ENCODE results near the gene AREL1.

The AREL1 gene

DNA sequence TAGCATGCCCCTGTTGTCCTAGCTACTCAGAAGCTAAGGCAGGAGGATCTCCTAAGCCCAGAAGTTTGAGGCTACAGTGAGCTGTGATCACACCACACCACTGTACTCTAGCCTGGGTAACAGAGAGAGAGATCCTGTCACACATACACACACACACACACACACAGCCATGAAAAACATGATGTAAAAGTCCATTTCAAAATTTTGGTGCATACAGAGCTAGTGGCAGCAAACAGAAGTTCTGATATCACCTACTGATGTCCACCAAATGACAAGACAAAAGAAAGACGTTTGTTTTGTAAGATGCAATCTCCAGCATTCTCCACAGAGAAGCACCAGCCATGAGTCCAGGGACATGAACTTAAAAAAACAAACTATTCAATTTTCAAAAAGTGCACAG is 15.9 kb downstream of the AREL1 start:
- DNase-seq: no peak

DNA sequence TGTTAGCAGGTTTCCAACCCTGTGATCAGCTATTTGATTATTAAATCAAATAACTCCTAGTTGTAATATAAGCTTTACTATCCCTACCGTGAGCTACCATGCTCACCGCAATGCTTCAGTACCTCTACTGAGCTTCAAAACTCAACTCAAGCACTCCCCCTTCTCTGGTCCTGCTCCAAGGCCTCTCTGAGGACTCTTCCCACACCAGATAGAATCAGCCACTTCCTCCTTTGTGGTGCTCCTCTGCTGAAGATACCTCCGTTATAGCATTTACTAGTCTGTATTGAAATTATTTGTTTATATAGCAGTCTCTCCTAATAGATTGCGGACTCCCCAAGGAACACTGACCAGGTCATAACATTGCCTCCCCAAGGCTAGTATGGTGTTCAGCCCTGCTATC is 17.5 kb downstream of the AREL1 start:
- DNase-seq: no peak

DNA sequence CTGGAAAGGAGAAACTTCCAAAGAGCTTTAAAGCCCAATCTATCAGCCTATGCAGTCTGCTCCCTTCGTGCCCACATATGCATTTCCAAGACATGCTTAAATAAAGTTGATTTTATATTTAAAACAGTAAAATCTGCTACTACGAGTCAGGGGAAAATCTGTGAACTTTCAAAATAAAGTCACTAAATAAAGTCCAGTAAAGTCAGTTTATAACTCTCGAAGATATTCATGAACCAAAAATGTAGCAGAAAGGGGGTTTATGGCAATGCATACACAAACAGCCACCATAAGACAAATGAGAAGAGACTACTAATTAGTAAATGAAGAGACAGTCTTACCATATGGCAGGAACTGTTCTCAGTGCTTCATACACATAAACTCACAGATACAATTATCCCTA is 19.7 kb downstream of the AREL1 start:
- DNase-seq: no peak

DNA sequence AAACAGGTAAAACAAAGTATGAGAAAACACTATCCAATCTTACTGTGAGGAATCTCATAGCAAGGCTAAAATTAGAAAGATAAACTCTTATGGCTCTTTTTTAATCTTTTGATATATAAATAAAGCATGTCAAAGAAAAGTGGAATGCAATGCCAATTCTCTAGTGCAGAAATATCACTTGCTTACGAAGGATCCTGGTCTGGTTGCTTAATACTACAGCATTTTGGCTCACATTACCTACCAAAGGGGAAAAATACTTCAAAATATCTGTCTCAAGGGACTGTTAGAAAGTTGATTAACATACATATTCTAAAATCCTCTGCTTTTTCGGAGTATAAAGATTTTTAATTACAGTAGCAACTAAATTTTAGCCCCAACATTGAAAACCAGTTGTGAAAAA is 21.4 kb downstream of the AREL1 start:
- DNase-seq: no peak

DNA sequence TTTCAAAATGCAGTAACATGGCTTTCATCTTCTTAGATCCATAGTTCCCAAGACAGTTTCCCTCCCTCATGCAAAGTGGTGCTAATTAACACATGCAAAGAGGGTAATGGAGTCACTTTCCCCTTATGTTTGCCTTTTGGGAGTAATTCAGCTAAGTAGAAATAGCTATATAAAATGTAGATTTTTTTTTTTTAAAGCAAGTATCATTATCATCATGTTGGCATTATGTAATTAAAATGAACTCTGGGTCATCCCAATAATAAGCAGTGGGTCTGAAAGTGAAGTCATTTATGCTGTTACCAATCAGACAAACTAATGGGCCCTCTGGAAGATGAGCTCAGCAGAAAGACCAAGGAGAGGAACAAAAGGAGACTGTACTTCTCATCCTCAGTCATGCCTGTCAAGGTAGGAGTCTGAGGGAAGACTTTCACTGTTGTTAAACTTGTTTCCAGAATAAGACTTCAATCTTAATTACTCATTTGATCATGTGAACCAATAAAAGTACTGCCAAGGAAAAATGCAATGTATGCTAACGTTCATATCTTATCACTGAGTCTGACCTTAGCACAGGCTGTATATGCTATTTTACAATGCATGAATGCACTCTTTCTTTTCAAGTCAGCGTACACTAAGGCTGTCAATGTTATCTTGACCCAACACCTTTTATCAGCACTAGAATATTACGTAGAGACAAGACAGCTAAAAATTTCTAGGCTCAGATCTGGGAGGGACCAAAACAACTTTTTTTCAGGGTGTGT is 26.8 kb downstream of the AREL1 start:
- no peak for DNase-seq

DNA sequence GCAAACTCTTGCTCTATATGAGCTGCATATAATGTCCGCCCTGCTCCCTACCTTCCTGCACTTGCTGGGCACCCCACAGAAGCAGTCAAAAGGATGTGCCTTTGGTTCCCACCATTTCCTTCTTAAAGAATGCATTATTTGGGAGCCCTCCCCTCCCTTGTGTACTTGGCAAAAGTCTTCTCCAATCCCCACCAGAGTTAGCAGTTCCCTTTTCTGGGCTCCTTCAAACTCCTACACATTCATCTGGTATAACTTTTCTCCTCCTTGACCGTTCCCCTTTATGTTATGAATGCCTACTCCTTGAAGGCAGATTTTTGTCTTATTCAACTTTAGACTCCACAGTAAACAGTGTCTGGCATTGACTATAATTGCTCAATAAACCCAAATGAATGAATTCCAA is 27.8 kb downstream of the AREL1 start:
- DNase-seq: no peak

DNA sequence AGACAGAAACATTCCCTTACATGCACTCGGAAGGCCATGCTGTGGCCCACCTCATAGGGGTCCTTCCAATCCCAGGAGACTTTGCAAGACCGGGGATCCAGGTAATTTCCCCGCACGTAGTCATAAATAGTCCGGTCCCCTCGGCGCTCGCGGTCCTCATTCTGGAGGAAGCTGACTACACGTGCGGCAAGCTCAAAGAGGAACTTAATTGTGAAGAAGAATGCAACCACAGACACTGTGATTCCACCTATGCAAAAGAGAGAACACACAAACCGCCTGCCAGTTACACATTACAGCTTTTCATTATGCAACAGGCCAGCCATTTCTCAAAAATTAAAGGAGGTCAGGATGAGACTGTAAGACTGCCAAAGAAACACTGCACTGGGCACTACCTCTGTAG is 28.4 kb downstream of the AREL1 start:
- no peak for DNase-seq

DNA sequence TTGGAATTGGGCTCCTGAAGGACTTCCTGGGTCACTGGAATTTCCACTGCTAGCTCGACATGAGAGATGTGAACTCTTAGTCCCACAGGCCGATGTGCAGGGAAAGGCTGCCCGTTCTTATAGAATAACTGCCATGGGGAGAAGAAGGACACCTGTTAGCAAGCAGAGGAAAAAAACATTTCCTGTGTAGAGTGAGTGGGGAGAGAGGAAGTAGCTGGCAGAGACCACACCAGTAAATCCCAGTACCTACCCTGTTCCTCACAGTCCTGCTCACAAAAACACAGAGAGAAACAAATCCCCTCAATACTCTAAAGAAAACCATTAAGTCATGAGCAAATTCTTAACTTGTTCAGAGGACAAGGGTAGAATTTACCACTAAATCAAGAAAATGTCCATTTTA is 29.5 kb downstream of the AREL1 start:
- no peak for DNase-seq

DNA sequence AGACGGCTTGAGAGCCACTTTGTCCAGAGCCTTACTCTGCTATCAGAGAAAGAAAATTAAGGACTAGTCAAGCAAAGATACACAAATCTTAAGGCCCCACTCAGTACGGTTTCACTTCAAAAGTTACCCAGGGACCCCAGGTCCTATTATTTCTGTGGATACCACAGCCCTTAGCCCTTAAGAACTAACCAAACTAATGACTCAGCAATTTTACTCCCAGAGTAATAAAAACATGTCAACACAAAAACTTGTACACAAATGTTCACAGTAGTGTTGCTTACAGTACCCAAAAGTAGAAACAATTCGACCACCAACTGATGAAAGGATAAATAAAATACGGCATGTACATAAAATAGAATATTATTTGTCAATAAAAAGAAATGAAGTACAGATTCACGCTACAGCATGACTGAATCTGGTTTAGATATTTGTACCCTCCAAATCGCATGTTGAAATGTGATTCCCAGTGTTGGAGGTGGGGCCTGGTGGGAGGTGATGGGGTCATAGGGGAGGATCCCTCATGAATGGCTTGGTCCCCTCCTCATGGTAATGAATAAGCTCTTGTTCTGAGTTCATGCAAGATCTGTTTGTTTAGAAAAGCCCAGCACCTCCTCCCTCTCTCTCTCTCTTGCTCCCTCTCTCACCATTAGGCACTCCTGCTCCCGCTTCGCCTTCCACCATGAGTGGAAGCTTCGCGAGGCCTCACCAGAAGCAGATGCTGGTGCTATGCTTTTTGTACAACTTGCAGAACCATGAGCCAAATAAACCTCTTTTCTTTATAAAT is 30.5 kb downstream of the AREL1 start:
- DNase-seq: no peak

DNA sequence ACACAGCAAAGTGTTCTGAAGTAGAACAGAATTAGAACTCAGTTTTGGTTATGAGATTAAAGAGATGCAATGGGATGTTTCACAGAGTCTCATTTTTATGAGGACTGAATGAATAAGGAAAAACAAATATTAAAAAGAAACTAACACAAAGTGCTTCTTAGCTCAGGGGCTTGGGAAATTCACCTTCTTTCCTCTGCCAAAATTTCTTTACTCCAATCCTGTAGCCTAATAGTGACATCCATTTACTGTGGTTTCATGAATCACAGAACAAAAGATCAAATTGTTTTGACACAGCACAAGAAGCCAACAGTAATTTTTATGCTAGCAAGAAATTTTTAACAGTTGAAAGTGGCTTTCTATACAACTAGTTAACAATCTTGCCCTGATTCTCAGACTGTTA is 37.7 kb downstream of the AREL1 start:
- no peak for DNase-seq

DNA sequence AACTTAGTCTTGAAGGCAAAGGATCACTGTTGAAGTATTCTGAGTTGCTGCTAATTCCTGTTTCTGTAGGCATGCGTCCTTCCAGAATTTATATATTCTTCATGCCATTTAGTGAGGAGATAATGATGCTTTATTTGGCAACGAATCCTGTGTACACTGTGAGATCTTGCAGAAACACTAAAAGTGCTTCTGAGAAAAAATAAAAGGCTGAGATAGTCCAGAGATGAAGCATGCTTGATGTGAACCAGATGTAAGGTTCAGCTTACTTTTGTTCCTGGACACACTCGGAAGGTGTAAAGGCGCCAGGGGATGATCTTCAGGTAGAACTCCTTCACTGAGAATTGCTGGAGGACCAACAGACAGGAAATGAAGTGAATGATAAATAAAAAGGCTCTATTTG is 39.1 kb downstream of the AREL1 start:
- no peak for DNase-seq

DNA sequence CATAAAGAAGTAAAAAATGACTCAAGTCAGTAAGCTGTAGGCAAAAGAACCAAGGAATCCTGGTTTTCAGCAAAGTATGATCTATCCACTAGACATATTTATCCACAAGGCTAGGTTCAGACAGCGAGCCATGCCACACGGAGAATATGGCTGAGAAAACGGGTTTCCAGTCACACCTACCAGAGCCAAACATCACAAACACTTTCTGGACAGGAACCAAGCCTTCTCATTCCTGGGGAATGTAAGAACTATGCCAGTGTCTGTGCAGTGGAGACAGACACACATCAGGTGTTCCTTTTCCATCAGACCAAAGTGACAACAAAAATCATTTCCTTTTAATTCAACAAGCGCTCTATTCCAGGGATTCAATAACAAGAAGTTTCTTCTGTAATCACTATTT is 41.1 kb downstream of the AREL1 start:
- DNase-seq: no peak

DNA sequence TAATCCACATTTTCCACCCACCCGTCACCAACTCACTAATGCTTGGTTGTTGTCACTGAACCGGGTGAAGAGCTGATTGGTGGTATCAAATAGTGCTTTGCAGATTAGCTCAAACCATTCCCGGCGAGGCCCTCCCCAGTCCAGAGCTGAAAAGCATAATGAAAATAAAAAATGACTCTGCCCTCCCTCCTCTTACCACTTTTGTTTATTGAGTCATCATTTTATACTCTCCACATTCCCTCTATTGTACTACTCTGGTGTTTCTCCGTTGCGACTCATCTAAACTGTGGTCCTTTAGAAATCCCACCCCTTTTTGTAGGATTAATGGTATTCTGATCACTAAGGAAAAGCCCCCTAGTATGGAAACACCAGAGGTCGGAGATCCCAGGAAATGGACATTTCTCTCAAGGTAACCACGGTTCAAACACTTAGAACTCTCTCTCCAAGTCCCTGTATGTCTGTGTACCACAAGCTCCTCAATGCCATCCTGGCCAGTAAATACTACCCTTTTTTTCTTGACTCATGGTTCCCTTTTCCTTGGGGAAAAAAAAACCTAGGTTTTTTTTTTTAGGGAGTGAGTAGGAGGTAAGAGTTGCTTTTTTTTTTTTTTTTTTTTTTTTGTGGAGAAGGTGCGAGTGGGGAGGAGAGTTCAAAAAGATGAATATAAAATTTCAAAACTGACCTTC is 42.0 kb downstream of the AREL1 start:
- DNase-seq: no peak

DNA sequence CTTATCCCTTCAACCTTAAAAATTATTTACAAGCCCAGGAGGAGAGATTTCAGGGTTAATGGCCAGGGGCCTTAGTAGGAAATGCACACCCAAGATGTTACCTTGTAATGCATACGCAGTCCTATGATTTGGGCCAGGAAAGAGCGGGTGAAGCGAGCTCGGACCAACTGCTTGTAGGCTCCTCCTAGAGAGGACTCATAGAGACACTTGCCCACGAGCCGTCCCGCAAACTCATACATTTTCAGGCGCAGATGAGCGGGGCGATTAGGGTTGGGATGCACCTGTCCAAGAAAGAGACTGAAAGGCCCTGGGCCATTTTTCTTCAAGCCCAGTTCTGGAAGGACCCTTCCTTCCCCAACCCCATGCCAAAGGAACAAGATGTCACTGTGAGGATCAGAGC is 43.0 kb downstream of the AREL1 start:
- no peak for DNase-seq

DNA sequence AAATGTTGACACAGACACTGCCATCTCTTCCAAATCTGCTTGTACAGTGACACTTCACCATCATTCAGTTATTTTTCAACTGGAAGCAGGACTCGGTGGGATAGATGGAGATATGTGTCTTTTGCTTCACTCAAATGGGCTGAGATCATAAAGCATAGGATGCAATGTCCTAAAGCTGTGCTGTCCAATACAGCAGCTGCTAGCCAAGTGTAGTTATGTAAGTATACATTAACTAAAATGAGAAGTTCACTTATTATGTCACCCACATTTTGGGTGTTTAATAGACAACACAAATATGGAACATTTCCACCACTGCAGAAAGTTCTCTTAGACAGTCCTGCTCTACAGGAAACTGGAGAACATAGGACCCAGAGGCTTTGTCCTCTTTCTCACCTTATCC is 43.6 kb downstream of the AREL1 start:
- DNase-seq: no peak

DNA sequence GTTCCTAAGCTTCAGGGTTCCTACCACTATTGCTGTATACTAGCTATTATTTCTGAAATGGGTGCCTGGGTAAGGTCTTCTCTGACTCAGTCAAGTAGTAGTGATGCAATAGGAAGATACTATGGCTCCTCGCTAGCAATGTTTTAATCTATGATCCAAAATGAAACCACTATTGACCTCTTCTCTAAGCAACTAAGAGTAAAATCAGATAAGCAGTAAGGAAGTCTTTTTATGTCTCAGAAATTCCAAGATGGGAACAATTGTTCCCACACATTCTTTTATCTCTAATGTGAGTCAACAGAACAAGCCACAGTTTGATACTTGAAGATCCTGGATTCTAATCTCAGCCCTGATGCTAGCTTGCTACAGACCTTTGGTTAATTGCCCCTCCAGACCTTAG is 45.1 kb downstream of the AREL1 start:
- no peak for DNase-seq

DNA sequence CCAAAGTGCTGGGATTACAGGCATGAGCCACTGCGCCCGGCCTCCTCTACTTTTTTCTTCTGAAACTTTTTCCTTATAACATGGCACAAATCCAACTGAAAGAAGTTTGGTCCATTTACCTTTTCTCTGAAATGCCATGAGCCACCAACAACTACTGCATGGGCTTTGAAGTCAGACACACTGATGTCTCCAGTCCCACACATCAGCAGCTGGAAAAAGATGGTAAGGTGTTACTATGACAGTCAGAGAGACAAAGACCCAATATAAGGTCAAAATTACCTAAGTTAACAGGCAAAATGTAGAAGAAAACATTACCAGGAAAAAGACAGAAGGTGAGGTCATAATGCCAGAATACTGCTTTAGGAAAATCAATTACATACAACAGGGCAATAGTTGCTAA is 48.2 kb downstream of the AREL1 start:
- no peak for DNase-seq

DNA sequence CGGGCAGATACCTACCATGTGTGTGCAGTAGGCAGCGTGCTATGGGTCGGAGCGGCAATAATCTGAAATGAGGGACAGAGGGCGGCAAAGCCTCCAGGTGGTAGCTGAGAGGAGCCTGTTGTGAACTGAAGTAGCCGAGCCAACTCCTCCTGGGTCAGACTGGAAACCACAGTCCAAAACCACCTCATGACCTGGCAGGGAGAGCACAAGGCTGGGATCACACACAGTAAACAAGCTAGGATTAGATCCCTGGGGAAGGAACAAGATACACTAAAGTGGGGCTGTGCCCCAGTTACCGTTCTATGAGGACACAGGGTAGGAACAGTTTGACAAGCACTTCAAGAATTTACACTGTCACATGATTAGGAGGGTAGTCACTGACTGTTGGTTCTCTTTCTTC is 49.0 kb downstream of the AREL1 start:
- no peak for DNase-seq

DNA sequence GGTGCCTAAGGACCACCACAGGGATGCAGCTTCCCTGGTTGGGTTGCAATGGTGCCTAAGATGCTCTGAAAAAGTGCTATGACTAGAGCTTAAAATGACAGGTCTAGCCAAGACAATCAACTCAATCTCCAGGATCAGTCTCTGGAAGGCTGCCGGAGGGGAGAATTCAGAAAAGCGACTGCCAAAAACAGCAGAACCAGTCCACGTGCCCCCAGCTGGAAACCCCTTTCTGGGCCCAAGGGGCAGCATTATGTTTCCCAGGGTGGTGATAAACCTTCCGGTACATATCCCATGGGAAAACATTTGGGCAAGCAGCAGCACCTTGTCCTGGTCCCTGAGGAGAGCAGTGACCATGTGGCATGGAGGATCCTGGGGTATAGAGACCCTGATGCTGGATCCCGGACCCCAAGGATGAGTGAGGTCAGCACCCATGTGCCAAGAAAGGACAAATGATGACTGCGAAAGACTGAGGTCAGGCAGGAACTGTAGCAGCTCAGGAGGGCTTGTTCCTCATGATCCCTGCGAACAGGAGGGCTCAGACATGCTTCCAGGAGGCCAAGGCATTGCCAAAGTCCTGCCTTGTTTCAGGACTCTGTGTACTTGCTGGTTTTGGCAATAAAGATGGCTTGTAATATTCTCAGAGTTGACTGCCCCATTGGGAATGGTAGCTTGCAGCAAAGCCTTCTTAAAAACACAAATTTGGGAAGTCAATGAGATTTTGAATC is 51.0 kb downstream of the AREL1 start:
- DNase-seq: no peak

DNA sequence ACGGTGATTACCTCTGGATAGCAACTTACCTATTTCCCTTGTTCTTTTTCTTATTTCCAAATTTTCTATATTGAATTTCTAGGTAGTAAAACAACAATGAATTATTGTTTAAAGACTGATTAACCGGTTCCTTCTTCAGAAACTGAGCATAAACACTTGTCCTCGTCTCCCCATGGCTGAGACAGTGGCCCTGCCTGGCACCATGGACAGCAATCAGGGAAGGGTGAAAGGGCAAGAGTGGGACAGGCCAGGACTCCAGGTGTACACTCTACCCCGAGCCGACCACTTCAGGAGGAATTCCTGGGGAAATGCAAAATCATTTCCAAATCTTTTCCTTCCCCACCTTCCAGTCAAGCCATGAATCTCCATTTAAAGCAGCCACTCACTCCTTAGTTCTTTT is 52.0 kb downstream of the AREL1 start:
- DNase-seq: no peak

DNA sequence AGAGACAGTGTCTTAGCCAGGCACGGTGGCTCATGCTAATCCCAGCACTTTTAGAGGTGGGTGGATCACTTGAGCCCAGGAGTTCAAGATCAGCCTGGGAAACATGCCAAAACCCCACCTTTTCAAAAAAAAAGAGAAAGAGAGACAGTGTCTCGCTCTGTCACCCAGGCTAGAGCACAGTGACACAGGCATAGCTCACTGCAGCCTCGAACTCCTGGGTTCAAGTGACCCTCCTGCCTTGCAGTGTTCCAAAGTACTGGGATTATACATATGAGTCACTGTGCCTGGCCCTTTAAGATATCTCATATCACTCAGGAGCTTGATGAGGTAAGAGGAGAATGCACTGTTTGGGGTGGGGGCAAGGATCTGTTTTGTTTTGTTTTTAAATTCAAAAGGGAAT is 52.7 kb downstream of the AREL1 start:
- DNase-seq: no peak

DNA sequence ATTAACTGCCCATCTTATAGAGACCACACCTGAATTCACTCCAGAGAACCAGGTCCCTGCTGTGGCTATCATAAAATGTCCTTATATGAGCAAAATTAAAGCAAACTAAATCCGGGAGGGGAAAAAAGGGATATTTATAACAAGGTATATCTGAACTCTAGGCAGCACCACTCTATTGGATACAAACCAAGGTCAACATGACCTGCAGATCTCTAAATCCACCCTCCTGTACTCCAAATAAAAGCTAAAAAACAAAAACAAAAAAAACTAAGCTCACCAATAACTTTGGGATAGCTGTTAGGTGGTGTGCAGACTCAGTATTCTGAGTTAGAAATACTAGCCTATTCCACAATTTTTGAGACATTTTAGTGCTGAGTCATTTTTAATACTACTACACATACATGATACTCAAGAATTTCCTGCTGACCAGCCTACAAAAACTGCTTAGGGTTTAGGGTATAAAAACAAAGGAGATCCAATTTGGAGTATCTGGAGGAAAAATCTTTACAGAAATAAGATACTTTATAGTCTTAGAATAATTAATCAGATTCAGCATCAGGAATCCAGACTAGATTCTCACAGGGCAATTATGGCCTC is 54.2 kb downstream of the AREL1 start:
- DNase-seq: no peak

DNA sequence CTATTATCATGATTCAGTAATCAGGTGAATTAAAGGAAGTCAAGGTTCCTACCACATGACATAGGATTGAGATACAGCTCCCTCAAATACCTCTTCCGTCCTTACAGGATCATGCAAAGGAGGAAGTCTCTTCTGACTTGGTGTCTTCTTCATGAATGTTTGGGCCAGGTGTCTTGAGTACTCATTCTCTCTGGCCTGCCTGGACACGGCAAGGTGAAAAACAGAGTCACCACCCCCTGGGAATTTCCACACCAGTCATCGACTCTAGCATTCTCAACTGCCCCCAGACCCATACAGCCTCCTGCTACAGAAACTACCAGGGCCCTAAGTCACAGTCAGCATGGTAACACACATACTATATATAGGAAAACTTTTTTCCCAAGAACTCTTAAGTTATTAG is 55.9 kb downstream of the AREL1 start:
- no peak for DNase-seq
